Measurements from ENCODE around the gene TBC1D22A. TPM values are rescaled to one million over a fixed set of nuclear protein-coding genes. Genes with fewer than 3 reads are reported as not detected.

The TBC1D22A gene
- total and polyA plus RNA-seq, 9 of the 15 experiments (the other 6 are each of a cell fraction or from before 2014, with no cell fraction given): 0.20 to 11.5 (median 5.2) TPM

GRCh38 chr22:46896166-46896565 is 133.7 kb downstream of the TBC1D22A start (continued):
- TF ChIP-seq MGA (IDR thresholded peaks at IDR 0.05) (peak; percentile 9; the same call in 1 of the 2 replicates), MAZ (CRISPR knock-in tag; conservative IDR thresholded peaks at IDR 0.05 in 1 of 2, IDR thresholded peaks at IDR 0.05 in 1 of 2) (0 out of 4 replicates have a peak, but pooled peaks of 1 of the 2 experiments have one; percentile 12), BMI1 (IDR thresholded peaks at IDR 0.05; ENCODE audit: low read length) (no peak)

Measured in K562 (cell line).